ENCODE data around the gene NEDD4L.
"Not testable (repeated sequence)": the region's sequence is repeated elsewhere in the genome, so short reads cannot be mapped to it uniquely, and the experiment has no call there.

NEDD4L gene

GRCh38 chr18:58408665-58409064 is 364.6 kb downstream of the NEDD4L start:
- DNase-seq: no peak

- DNase-seq: no peak
Observed at GRCh38 chr18:58409802-58410445, 365.9 kb downstream of the NEDD4L start.

- no peak for DNase-seq
Observed at GRCh38 chr18:58411323-58411722, 367.3 kb downstream of the NEDD4L start.

- no peak for DNase-seq
Observed at GRCh38 chr18:58412844-58413666, 369.0 kb downstream of the NEDD4L start.

GRCh38 chr18:58413667-58414628 is 369.9 kb downstream of the NEDD4L start:
- DNase-seq: no peak

- DNase-seq: no peak
Observed at GRCh38 chr18:58416014-58416703, 372.1 kb downstream of the NEDD4L start.

- DNase-seq: no peak
Observed at GRCh38 chr18:58416704-58417683, 373.0 kb downstream of the NEDD4L start.

- no peak for DNase-seq
Observed at GRCh38 chr18:58417752-58418151, 373.7 kb downstream of the NEDD4L start.

GRCh38 chr18:58418361-58418760 is 374.3 kb downstream of the NEDD4L start:
- no peak for DNase-seq

GRCh38 chr18:58419587-58420199 is 375.7 kb downstream of the NEDD4L start:
- no peak for DNase-seq

GRCh38 chr18:58426611-58427010 is 382.6 kb downstream of the NEDD4L start:
- no peak for DNase-seq

GRCh38 chr18:58427321-58427720 is 383.3 kb downstream of the NEDD4L start:
- no peak for DNase-seq

GRCh38 chr18:58429442-58429841 is 385.4 kb downstream of the NEDD4L start:
- peak; percentile 2 for DNase-seq

- DNase-seq: no peak
Observed at GRCh38 chr18:58431215-58431614, 387.2 kb downstream of the NEDD4L start.

GRCh38 chr18:58432050-58432727 is 388.2 kb downstream of the NEDD4L start:
- no peak for DNase-seq

GRCh38 chr18:58435221-58436005 is 391.4 kb downstream of the NEDD4L start:
- DNase-seq: not testable (repeated sequence)

GRCh38 chr18:58438161-58438957 is 394.3 kb downstream of the NEDD4L start:
- DNase-seq: no peak

- DNase-seq: no peak
Observed at GRCh38 chr18:58438958-58439300, 394.9 kb downstream of the NEDD4L start.

GRCh38 chr18:58443671-58444070 is 399.6 kb downstream of the NEDD4L start:
- DNase-seq: no peak
